HG03575 (cell line): ENCODE measurements around the gene UNC5C.

Source experiments
- ATAC-seq: cut with Tn5 transposase; IDR thresholded peaks from one replicate; pipeline ENCODE4 v1.9.1; 2021; ENCODE audit not compliant: unreplicated experiment, insufficient number of reproducible peaks, low FRiP score; ENCODE audit errors: extremely low read depth

The UNC5C gene

GRCh38 chr4:95547715-95548471 is 880 bp downstream of the UNC5C start:
- no peak for ATAC-seq

DNA sequence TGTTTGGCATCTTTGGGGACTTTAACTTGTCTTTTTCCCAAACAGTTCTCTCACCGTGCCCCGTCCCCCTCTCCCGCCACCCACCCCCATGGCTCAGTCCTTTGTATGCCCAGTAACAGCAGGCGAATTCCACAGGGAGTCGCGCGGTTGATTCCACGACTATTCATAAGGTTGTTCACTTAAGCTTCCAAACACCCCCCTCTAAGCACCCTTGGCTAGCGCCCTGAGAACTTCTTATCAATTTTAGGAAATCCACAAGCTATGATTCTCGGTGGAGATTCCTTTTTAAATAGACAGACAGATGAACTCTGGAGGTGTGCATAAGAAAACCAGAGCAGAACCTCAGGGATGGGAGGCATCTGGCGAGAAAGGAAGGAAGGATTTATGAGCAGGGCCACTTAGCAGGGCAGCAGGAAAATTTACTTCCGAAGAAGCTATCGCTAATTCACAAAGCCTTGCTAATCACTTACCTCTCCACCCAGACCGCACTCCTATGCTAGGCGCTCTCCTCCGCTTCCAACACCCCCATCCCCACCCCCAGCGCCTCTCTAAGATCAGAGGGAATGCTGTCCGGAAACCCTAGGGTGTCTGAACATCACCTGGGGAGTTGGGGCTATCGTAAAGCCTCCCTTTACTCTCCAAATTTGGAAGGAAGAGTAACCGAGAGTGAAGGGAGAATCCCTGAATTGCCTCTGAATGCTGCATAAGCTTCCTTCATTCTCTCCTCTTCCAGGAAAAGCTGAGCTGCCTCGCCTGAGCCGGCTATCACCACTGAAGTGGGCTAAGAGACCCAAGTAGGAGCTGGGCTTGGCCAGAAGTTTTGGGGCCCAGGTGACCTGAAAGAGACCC is 1.7 kb downstream of the UNC5C start:
- no peak for ATAC-seq

DNA sequence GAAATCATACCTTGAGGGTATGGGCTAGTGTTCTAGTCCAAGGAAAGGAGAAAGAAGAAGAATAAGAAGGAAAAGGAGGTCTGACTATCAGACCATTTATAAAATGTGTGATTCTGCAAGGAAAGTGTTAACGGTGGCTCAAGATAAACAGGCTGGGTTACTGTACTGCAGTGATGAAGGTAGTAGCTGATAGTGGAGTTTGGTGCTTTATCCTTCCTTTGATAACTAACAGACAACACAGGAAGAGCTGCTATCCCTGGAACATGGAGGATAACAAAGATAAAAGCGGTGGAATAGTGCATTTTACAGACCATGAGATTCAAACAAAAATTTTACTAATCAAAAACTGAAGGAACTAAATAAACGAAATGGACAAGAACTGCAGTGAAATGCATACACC is 2.6 kb downstream of the UNC5C start:
- no peak for ATAC-seq

- no peak for ATAC-seq
Measured at GRCh38 chr4:95545546-95545945, 3.2 kb downstream of the UNC5C start.

DNA sequence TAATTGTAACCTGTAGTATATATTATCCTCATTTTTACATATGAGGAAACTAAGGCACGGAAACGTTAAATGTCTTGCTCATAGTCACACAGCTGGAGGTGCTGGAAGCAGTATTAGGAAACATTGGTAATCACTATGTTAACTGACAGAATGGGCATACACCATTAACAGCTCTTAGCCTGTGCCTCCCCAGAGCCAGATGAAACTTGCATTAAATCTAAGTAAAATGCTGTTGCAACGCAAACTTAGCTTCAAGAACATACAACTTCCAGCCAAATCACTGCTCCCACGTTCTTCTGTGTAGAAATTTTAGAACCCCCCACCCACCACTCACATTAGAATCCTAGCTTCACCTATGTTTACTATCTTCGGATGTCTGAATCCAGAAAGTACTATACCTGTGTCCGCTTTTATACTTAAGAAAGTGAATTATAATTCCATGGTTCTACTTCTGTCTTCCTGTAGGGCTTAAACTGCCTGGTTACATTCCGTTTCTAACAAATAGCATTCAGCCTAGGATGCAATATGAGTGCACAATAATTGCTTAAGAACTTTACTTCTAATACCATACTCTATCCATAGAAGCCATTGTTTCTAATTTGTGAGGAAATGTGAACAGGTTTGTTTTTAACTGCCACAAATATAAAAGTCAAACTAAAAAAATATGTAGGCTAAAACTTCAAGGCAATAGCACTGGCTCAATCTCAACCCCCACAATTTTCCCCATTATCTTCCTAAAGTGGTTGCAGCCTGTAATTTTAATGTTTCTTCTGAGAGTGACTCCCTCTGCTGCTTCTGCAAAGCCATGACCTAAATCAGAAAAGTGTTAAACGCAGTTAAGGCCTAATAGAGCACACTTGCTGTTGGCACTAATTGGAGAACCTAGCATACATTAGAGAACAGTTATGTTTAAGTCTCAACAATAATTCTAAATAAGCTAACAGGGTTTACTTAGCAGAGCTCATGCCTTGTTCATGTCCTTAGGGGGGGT is 4.4 kb downstream of the UNC5C start:
- no peak for ATAC-seq

DNA sequence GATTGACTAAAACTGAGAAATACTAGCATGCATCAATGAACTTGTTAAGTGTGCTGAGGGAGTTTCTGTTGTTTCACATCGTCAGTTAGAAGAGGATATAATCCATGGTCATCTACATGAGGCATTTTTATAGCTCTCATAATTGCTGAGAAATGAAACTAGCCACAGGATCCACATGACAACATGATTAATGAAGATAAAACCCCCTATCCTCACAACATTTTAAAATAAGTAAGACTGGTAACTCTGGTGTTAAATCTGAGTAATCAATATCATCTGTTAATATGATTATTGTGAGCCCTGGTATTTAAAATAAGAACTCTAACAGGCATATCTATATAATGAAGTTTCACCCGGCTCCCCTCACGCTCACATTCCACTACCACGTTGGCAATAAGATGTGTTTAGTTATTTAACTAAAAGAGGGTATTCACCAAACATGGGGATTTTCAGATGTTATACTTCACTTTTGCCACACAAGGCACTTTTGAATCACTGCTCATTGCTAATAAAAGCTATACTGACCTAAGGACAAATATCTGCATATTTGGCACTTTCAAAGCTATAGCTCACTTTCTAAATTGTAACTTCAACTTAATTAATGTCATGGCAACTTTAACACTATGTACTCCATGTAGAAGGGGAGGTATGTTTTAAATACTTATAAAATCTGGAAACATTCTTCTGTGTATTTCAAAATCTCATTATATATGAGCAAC is 6.7 kb downstream of the UNC5C start:
- ATAC-seq = peak; percentile 82

GRCh38 chr4:95541094-95541493 is 7.7 kb downstream of the UNC5C start:
- no peak for ATAC-seq

GRCh38 chr4:95540227-95540626 is 8.5 kb downstream of the UNC5C start:
- ATAC-seq = no peak

DNA sequence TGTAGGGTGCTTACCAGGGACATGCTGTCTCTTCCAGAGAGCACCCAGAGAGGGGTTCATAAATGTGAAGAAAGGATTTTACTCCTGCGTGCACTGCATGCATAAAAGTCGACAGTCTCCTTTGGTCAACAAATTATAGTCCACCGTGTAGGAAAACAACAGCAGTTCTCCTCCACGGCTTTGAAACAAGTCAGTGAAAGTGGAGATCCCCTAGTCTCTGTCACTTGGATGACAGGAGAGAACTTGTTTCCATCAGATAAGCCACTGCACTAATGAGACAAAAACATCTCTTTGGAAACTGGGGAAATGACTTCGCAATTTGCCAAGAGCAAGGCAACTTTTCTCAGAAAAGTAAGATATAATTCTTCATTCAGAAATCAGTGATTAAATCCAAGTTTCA is 9.7 kb downstream of the UNC5C start:
- ATAC-seq = no peak

- ATAC-seq = no peak
Measured at GRCh38 chr4:95537863-95538488, 10.8 kb downstream of the UNC5C start.

GRCh38 chr4:95537191-95537590 is 11.6 kb downstream of the UNC5C start:
- ATAC-seq = no peak

DNA sequence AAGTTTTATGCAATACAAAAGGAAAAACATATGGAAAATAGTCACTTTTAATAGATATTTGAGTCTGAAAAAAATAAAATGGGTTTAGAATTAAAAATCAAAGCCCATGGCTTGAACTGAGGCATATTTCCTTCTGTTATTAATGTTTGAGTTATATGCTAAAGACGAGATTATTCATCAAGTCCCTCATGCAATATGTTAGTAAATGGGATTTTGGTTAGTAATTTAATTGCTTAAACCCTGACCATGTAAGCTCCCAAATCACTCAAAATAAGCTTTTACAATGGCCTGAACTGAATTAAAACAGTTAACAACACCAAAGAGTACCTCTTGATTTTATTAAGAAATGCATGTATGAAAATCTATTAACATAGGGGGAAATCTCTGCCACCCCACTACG is 12.1 kb downstream of the UNC5C start:
- ATAC-seq = no peak

GRCh38 chr4:95535180-95535579 is 13.6 kb downstream of the UNC5C start:
- ATAC-seq = no peak

DNA sequence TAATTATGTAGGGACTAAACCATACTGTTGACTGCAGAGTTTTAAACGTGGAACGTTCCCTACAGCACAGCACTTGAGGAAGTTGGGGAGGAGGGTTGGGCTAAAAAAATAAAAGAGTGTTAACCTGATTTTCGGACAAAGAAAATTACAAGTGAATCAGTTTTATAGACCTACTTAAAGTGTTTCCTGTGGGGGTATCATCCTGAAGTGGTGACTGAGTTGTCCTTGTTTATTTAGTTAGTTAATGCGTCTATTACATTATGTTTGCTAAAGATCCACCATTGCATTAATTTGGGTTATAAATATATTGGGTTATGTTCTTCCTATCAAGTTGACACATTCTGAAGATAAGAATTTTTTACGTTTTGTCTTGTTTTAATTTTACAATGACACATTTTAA is 14.7 kb downstream of the UNC5C start:
- no peak for ATAC-seq

DNA sequence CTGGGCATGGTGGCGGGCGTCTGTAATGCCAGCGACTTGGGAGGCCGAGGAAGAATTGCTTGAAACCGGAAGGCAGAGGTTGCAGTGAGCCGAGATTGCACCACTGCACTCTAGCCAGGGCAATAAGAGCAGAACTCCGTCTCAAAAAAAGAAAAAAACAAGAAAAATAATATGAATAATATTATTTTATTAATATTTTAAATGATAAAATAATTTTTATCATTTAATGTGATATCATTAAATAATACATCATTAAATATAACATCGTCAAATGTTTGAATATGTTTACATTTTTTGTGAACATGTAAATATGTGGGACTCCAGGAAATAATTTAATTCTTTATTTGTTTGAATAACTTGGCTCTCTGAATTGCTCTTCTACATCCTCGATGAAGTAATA is 15.5 kb downstream of the UNC5C start:
- ATAC-seq = no peak

DNA sequence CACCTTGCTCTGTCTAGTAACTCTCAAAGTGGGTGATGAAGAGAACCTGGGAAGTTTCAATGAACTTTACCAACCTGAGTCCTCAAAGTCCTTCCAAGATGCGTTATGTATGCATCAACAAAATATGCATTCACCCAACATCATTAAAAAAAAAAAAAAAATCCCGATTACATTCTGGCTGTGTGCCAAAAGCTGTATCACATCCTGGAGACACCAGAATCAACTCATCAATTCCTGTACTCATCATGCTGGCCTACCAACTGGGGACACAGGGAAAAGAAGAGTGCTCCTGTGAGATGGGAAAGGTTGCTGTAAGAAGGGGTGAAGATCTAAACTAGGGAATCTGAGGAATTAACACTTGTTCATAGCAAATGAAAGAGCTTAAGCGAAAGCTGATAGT is 16.5 kb downstream of the UNC5C start:
- no peak for ATAC-seq

DNA sequence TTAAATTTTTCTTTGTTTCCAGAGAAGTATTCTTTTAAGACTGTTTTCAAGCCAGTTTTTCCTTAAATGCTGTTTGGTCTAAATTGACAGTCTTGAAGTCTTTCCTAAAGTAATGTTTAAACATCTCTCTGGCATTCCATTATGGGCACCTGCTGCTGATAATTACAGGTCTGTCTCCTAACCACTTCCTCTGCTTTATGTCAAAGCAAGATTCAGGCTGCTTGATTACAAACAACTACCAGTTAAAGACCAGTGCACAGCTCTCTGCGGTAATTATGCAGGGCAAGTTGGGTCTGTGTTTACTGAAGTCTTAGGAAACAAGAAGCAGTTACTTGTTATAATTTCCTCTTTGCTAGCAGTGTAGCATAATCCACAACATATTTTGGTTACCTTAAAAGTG is 17.6 kb downstream of the UNC5C start:
- no peak for ATAC-seq

GRCh38 chr4:95529946-95530345 is 18.8 kb downstream of the UNC5C start:
- ATAC-seq = no peak
